Ectodermal cell (in vitro differentiated cells): ENCODE measurements around the gene HIVEP3.

ENCODE experiments used
- H3K27ac ChIP-seq: 2 replicates; pipeline ENCODE4 v1.7.0; 2013; ENCODE audit warnings: mild to moderate bottlenecking, low read depth, low read length; ENCODE audit not compliant: insufficient read depth, poor library complexity, severe bottlenecking
- H3K27me3 ChIP-seq: 2 replicates; pipeline ENCODE4 v1.7.0; 2013; ENCODE audit warnings: mild to moderate bottlenecking, low read length; ENCODE audit not compliant: insufficient read depth, control insufficient read depth, poor library complexity, severe bottlenecking
- H3K36me3 ChIP-seq: one replicate; pipeline ENCODE4 v1.7.0; 2013; ENCODE audit warnings: low read length; ENCODE audit not compliant: control insufficient read depth, insufficient read depth
- H3K4me1 ChIP-seq: one replicate; pipeline ENCODE4 v1.7.0; 2013; ENCODE audit warnings: low read length; ENCODE audit not compliant: control insufficient read depth, insufficient read depth
- H3K4me3 ChIP-seq: 2 replicates; pipeline ENCODE4 v1.7.0; 2013; ENCODE audit warnings: low read depth, low read length, control low read depth; ENCODE audit not compliant: insufficient read depth
- H3K9me3 ChIP-seq: 2 replicates; pipeline ENCODE4 v1.7.0; 2013; ENCODE audit warnings: mild to moderate bottlenecking, low read length, moderate library complexity; ENCODE audit not compliant: control insufficient read depth
- WGBS, 2 experiments: methylation state at CpG; one replicate each; pipeline ENCODE4 v1.1.7; 2013; ENCODE audit warnings: missing lambda C conversion rate in 2 of 2; 5-methylcytosine and 5-hydroxymethylcytosine counted together

Gene HIVEP3

DNA sequence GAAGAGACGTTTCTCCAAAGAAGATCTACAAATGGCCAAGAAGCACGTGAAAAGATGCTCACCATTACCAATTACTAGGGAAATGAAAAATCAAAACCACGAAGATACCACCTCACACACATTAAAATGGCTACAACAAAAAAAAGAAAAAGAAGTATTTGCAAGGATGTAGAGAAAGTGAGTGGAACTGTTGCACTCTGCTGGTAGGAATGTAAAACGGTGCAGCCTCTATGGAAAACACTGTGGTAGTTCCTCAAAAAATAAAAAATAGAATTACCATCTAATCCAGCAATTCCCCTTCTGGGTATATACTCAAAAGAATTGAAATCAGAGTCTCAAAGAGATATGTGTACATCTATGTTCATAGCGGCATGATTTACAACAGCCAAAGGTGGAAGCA lies 318.8 kb downstream of the HIVEP3 start:
- Histone ChIP-seq H3K27me3 (no peaks in the 10 kb centered on the region), H3K27ac (no peak overlapping the region), H3K9me3 (no peaks in the 10 kb centered on the region), H3K36me3 (no peaks in the 10 kb centered on the region), H3K4me1 (no peaks in the 10 kb centered on the region), H3K4me3 (no peak overlapping the region)
- 74 to 77% methylated on average over 4 of the region's 5 CpGs for WGBS, 2 experiments

DNA sequence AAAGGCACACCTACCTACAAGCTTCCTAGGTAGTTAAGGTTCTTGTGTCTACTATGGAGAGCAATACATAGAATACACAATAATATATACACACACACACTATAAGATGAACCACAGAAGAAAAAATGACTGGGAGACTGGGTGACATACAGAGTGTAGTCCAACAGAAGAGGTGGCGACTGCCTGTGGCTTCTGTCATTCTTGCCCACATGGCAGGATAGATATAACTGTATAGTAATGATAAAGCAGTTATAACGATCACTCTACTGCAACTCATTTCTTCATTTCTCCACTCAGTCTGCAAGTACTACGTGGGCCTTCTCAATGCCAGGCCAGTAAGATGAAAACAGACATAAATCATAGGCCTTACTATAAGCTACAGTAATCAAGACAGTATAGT lies 320.4 kb downstream of the HIVEP3 start:
- Histone ChIP-seq H3K36me3 (no peaks in the 10 kb centered on the region), H3K4me1 (no peaks in the 10 kb centered on the region), H3K4me3 (no peak overlapping the region), H3K9me3 (no peaks in the 10 kb centered on the region), H3K27me3 (no peaks in the 10 kb centered on the region), H3K27ac (no peak overlapping the region)
- 90 to 100% methylated on average over 2 to 3 of the region's 3 CpGs for WGBS, 2 experiments

DNA sequence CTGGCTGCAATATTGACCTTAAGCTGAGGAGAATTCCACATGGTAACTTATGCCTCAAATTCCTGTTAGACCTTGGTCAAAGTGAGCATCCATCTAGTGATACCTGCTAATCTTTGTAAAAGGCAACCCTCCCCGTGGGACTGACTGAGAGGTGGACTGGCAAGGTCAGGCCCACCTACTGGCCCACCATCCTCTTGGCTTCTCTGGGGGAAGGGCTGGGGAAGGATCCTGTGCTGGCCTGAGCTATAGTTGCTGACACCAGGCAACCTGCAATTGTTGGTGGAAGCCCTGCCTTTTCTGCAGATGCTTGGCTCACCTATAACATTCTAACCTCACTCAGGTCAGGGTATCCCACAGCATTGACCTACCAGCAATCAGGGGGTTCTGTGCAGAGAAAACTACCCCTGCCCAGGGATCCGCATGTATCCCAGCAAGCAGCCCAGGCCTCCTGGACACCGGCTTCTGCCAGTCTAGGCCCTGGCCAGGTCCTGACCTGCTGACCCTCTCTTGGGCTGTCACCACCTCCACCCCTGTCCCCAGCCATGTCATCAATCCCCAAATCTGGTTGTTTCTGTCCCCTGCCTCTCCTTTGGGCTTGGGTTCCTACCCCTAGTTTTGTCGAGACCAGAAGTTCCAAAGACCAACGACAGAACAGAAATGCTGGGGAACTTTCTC lies 326.1 kb downstream of the HIVEP3 start:
- H3K36me3 ChIP-seq: no peaks in the 10 kb centered on the region
- H3K9me3 ChIP-seq: no peaks in the 10 kb centered on the region
- WGBS, 2 experiments: 92 to 93% methylated on average over 5 of the region's 5 CpGs
- H3K27ac ChIP-seq: no peak overlapping the region
- H3K4me1 ChIP-seq: no peaks in the 10 kb centered on the region
- no peak overlapping the region for H3K4me3 ChIP-seq
- H3K27me3 ChIP-seq: no peaks in the 10 kb centered on the region

DNA sequence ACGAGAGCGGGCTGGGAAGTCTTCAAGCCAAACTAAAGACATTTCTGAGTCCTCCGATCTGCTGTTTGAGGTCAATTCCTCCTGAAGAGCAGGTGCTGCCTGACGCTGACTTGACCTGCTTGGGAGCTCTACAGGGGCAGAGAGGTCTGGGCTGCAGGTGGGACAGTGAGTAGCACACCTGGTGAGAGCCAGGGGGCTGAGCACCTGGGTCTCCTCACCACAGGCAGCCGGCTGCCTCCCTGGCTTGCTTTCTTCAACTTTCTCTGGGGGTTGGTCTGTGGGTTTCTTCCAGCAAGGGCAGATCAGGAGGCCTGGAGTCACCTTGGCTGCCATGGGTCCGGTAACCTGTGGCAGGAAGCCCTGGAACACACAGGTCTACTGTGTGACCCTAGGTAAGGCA lies 326.8 kb downstream of the HIVEP3 start:
- 93% methylated on average over 6 of the region's 6 CpGs for WGBS, 2 experiments
- Histone ChIP-seq H3K9me3 (no peaks in the 10 kb centered on the region), H3K27me3 (no peaks in the 10 kb centered on the region), H3K4me3 (no peak overlapping the region), H3K27ac (no peak overlapping the region), H3K4me1 (no peaks in the 10 kb centered on the region), H3K36me3 (no peaks in the 10 kb centered on the region)

DNA sequence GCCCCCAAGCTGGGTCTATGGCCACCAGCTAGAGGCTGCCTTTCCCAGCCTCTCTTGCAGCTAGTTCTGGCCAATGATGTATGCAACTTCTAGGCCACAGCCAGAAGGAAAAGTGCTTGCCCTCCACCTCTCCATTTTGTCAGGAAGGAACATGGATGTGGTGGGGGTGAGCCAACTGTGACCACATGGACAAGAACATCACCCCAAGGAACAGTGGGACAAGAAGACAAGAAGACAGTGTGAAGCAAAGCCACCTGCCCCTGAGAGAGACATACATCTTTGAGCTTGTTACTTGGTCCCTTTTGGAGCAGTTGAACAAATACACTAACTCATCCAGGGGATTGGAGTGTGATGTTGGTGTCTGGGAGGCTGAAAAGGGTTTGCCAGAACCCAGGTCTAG lies 328.4 kb downstream of the HIVEP3 start:
- Histone ChIP-seq H3K4me1 (no peaks in the 10 kb centered on the region), H3K4me3 (no peak overlapping the region), H3K9me3 (no peaks in the 10 kb centered on the region), H3K27me3 (no peaks in the 10 kb centered on the region), H3K27ac (no peak overlapping the region), H3K36me3 (no peaks in the 10 kb centered on the region)

DNA sequence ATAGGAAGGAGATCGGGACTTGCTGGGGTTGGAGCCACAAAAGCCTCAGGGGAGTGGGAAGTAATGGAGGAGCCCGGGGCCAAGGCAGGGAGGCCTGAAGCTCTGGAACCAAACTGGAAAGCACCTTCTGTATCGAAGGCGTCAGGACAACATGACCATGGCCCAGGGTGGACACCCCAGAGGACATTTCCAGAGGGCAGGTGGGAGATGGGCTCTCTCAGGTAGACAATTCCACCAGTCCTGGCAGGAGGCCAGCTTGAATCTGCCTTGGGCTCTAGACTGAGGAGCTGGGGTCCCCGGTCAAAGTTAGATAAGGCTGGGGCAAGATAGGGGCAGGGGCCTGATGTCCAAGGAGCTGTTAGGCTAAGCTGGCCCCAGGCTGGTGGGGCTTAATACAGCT lies 329.3 kb downstream of the HIVEP3 start:
- Histone ChIP-seq H3K9me3 (no peaks in the 10 kb centered on the region), H3K36me3 (no peaks in the 10 kb centered on the region), H3K4me1 (no peaks in the 10 kb centered on the region), H3K4me3 (no peak overlapping the region), H3K27me3 (no peaks in the 10 kb centered on the region), H3K27ac (no peak overlapping the region)
- WGBS, 2 experiments: 94 to 96% methylated on average over 5 of the region's 5 CpGs

DNA sequence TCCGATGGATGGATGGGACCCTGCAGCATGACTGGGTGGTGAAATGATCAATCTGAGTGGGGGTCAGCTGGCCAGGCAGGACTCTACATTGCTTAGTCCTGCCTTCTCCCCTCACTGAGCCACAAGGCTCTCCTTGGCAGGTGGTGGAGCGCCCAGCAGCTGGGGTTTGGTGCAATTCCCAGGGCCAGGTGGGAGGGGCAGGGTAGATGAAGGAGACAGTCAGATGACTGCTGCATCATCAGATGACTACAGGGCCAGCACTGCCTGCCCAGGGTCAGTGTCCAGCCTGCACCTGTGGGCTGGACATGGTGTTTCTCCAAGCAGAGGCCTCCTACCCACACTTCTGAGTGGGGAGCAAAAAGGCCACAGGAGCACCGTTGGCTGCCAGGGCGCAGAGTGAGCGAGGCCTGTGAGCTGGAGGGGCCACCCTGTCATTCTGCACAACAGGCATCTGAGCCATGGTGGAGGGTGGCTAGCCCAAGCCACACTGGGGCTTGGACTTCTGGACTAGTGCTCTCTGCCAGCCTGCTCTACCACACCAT lies 330.3 kb downstream of the HIVEP3 start:
- 93 to 100% methylated on average over 5 of the region's 5 CpGs for WGBS, 2 experiments
- Histone ChIP-seq H3K36me3 (no peaks in the 10 kb centered on the region), H3K4me1 (no peaks in the 10 kb centered on the region), H3K9me3 (no peaks in the 10 kb centered on the region), H3K27ac (no peak overlapping the region), H3K27me3 (no peaks in the 10 kb centered on the region), H3K4me3 (no peak overlapping the region)

DNA sequence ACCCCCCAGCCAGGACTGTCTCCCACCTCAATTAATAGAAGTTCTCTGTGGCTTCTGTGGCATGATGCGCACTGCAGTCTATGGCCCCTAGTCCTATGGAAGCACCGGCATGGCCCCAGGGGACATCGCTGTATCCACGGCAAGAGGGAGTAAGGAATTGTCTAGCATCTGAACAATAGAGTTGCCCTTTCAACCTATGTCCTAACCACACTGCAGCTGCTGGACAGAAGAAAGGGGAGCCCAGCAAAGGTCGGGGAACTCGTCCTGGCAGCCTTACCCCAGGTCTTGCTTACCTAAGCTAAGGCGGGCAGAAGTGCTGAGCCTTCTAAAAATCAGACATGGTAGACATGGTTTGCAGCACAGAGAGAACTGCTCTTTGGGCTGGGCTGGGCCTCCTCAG lies 330.9 kb downstream of the HIVEP3 start:
- 92 to 93% methylated on average over 7 of the region's 7 CpGs for WGBS, 2 experiments
- no peaks in the 10 kb centered on the region for H3K36me3 ChIP-seq
- H3K27ac ChIP-seq: no peak overlapping the region
- H3K27me3 ChIP-seq: no peaks in the 10 kb centered on the region
- H3K9me3 ChIP-seq: no peaks in the 10 kb centered on the region
- no peak overlapping the region for H3K4me3 ChIP-seq
- H3K4me1 ChIP-seq: no peaks in the 10 kb centered on the region

DNA sequence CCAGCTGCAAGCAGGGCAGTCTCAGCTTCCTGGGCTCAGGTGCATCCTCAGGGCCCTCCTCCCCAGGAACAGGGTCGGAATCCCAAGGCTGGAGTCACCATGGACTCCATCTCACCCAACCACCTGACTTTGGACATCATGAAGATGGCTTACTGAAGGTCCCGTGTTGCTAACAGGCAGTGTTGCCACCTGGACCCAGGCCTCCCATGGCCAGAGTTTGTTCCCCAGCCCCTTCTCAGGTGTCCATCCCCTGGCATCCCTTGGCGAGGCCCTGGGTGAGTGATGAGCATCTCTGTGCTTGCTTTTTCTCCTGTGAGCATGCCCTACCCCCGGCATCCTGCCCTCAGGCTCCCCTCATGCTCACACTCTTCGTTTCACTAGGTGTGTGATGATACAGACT lies 332.5 kb downstream of the HIVEP3 start:
- Histone ChIP-seq H3K27ac (no peak overlapping the region), H3K9me3 (no peaks in the 10 kb centered on the region), H3K4me1 (no peaks in the 10 kb centered on the region), H3K27me3 (no peaks in the 10 kb centered on the region), H3K36me3 (no peaks in the 10 kb centered on the region), H3K4me3 (no peak overlapping the region)
- 88 to 92% methylated on average over 5 of the region's 5 CpGs for WGBS, 2 experiments

DNA sequence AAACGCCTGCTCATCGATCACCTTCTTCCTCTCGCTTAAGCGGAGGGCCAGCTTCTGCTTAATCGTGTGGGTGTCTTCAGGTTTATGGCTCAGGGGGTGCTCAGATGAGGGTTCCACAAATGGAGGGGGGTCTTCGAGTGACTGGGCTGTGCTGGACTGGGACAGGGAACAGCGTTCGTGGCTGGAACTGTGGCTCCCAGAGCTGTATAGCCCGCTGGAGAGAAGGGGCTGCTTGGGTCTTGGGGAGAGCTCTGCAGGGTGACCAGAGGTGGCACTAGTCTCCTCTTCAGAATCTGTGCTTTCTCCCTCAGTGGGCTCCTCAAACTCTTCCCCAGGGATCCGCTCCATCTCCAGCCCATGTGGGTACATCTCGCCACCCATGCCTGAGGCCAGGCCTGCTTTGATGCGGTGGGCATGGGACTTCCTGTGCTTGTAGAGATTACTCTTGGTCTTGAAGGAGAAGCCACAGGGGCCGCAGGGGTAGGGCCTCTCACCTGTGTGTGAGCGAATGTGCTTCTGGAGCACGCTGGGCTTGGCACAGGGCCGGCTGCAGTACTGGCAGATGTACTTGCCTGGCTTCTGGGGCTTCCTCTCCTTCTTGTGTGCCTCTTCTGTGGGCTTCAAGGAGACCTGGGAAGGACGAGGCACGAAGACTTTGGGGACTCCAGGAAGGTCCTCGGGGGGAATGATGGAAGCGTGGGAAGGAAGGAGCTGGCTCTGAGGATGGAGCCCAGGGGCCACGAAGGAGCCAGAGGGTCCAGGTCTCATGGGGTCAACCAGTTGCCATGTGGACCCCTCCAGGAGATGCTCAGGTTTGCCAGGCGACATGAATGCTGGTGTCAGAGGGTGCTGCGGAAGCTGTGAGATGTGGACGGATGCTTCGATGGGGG lies 334.8 kb downstream of the HIVEP3 start:
- Histone ChIP-seq H3K4me3 (no peak overlapping the region), H3K27ac (no peak overlapping the region), H3K9me3 (no peaks in the 10 kb centered on the region), H3K4me1 (no peaks in the 10 kb centered on the region), H3K27me3 (no peaks in the 10 kb centered on the region), H3K36me3 (no peaks in the 10 kb centered on the region)
- WGBS, 2 experiments: 92 to 95% methylated on average over 25 of the region's 25 CpGs
